T-helper 2 cell treated with Interferon-gamma antibody and Interleukin-4, amounts not matched to agents 5 μg/mL and 100 μg/mL, for 36 hours (primary cell): Measurements from ENCODE around the gene MTUS2.
A peak's percentile ranks its signal among the peaks of the same experiment; 100 is the strongest.

Source experiments
- DNase-seq: peaks from one replicate; pipeline ENCODE4 v3.0.0; 2021; ENCODE audit warnings: low spot score
- H3K27ac Mint-ChIP-seq: one replicate; pipeline ENCODE4 v1.8.0; 2021; ENCODE audit warnings: mild to moderate bottlenecking, mixed read lengths
- H3K27me3 Mint-ChIP-seq: one replicate; pipeline ENCODE4 v1.8.0; 2021; ENCODE audit warnings: low read depth, mixed read lengths
- H3K36me3 Mint-ChIP-seq: one replicate; pipeline ENCODE4 v1.8.0; 2021; ENCODE audit warnings: low read depth, mixed read lengths
- H3K4me1 Mint-ChIP-seq: one replicate; pipeline ENCODE4 v1.8.0; 2021; ENCODE audit warnings: low read depth, mixed read lengths
- H3K4me3 Mint-ChIP-seq: one replicate; pipeline ENCODE4 v1.8.0; 2022; ENCODE audit warnings: mild to moderate bottlenecking, moderate library complexity, mixed read lengths
- H3K9me3 Mint-ChIP-seq: one replicate; pipeline ENCODE4 v1.8.0; 2021; ENCODE audit warnings: mixed read lengths

The MTUS2 gene

GRCh38 chr13:29101905-29102304, 281.8 kb downstream of the MTUS2 start:
- DNase-seq, result no peak
- H3K27me3 Mint-ChIP-seq, result no peaks in the 10 kb centered on the region
- no peaks in the 10 kb centered on the region for H3K36me3 Mint-ChIP-seq
- no peak overlapping the region for H3K27ac Mint-ChIP-seq
- H3K4me3 Mint-ChIP-seq, result no peak overlapping the region
- no peaks in the 10 kb centered on the region for H3K9me3 Mint-ChIP-seq
- H3K4me1 Mint-ChIP-seq, result no peaks in the 10 kb centered on the region

DNA sequence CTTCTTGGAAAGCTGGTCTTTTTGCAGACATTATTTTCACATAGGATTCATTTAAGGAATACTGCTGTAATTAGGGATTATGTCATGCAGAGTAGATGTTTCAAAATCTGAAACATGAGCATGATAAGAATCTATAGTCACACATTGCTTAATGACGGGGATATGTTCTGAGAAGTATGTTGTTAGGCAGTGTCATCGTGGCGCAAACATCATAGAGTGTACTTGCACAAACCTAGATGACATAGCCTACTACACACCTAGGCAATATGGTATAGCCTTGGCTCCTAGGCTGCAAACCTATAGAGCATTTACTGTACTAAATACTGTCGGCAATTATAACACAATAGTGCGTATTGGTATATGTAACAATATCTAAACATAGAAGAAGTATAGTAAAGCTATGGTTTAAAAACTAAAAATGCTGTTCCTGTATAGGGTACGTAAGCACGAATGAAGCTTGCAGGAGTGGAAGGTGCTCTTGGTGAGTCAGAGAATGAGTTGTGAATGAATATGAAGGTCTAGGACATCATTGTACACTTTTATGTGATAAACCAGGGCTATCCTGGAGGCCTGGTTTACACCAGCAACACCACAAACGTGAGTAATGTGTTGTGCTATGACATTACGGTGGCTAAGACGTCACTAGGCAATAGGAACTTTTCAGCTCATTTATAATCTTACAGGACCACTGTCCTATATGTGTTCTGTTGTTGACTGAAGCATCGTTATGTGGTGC, 283.1 kb downstream of the MTUS2 start:
- Mint-ChIP-seq H3K4me3 (no peak overlapping the region), H3K27me3 (no peaks in the 10 kb centered on the region), H3K9me3 (no peaks in the 10 kb centered on the region), H3K4me1 (no peaks in the 10 kb centered on the region), H3K36me3 (no peaks in the 10 kb centered on the region), H3K27ac (no peak overlapping the region)
- no peak for DNase-seq

DNA sequence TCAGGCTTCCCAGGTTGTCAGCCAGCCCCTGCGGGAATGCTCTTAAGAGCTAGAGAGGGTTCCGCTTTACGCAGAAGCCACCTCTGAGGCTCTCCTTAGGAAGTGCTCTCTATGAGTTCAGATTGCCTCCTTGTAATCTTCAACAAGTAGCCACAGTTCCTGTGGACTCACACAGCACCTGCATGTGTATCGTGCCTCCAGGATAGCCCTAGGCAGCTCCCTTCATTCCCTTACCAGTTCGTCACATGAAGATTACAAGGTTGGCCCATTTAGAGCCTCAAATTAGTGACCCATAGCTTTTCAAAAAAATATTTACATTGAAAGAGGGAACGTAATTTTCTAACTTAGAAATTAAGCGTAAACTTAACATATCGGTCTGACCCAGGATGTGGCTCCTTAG, 284.3 kb downstream of the MTUS2 start:
- H3K36me3 Mint-ChIP-seq, result no peaks in the 10 kb centered on the region
- H3K4me1 Mint-ChIP-seq, result no peaks in the 10 kb centered on the region
- no peaks in the 10 kb centered on the region for H3K9me3 Mint-ChIP-seq
- no peak overlapping the region for H3K27ac Mint-ChIP-seq
- H3K27me3 Mint-ChIP-seq, result no peaks in the 10 kb centered on the region
- DNase-seq, result no peak
- no peak overlapping the region for H3K4me3 Mint-ChIP-seq

- H3K4me3 Mint-ChIP-seq, result no peak overlapping the region
- DNase-seq, result no peak
- H3K4me1 Mint-ChIP-seq, result no peaks in the 10 kb centered on the region
- H3K9me3 Mint-ChIP-seq, result no peaks in the 10 kb centered on the region
- H3K27me3 Mint-ChIP-seq, result no peaks in the 10 kb centered on the region
- H3K27ac Mint-ChIP-seq, result no peak overlapping the region
- H3K36me3 Mint-ChIP-seq, result no peaks in the 10 kb centered on the region
These were observed 285.6 kb downstream of the MTUS2 start for GRCh38 chr13:29105779-29106178.

- DNase-seq, result no peak
- H3K36me3 Mint-ChIP-seq, result no peaks in the 10 kb centered on the region
- H3K9me3 Mint-ChIP-seq, result no peaks in the 10 kb centered on the region
- H3K4me3 Mint-ChIP-seq, result no peak overlapping the region
- H3K27ac Mint-ChIP-seq, result no peak overlapping the region
- H3K27me3 Mint-ChIP-seq, result no peaks in the 10 kb centered on the region
- H3K4me1 Mint-ChIP-seq, result no peaks in the 10 kb centered on the region
These were observed 286.5 kb downstream of the MTUS2 start for GRCh38 chr13:29106651-29107050.

- H3K27me3 Mint-ChIP-seq, result no peaks in the 10 kb centered on the region
- H3K4me1 Mint-ChIP-seq, result no peaks in the 10 kb centered on the region
- no peaks in the 10 kb centered on the region for H3K36me3 Mint-ChIP-seq
- no peaks in the 10 kb centered on the region for H3K9me3 Mint-ChIP-seq
- no peak for DNase-seq
- H3K27ac Mint-ChIP-seq, result no peak overlapping the region
- no peak overlapping the region for H3K4me3 Mint-ChIP-seq
These were observed 288.1 kb downstream of the MTUS2 start for GRCh38 chr13:29108068-29108786.

- no peaks in the 10 kb centered on the region for H3K36me3 Mint-ChIP-seq
- no peaks in the 10 kb centered on the region for H3K4me1 Mint-ChIP-seq
- H3K4me3 Mint-ChIP-seq, result no peak overlapping the region
- DNase-seq, result no peak
- H3K27me3 Mint-ChIP-seq, result no peaks in the 10 kb centered on the region
- H3K9me3 Mint-ChIP-seq, result no peaks in the 10 kb centered on the region
- no peak overlapping the region for H3K27ac Mint-ChIP-seq
These were observed 289.8 kb downstream of the MTUS2 start for GRCh38 chr13:29109987-29110386.

DNA sequence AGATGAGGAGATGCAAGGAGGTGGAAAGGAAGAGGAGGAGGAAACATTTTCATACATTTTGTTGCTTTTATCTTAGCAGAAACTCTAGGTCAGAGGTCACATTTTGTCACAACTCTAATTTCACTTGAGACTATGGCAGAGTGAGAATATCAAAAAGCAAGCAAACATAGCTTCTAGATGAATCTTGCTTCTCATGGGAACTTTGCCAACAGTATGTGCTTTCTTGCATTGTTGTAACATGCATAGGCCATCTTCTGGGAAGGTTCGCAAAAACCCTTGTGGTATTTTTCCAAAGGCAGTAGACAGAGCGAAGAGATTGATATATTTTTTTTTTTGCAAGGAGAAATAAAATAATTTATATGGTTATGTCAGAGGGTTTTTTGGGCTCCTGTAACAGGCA, 291.3 kb downstream of the MTUS2 start:
- Mint-ChIP-seq H3K9me3 (no peaks in the 10 kb centered on the region), H3K27ac (no peak overlapping the region), H3K36me3 (no peaks in the 10 kb centered on the region), H3K27me3 (no peaks in the 10 kb centered on the region), H3K4me1 (no peaks in the 10 kb centered on the region), H3K4me3 (no peak overlapping the region)
- no peak for DNase-seq

DNA sequence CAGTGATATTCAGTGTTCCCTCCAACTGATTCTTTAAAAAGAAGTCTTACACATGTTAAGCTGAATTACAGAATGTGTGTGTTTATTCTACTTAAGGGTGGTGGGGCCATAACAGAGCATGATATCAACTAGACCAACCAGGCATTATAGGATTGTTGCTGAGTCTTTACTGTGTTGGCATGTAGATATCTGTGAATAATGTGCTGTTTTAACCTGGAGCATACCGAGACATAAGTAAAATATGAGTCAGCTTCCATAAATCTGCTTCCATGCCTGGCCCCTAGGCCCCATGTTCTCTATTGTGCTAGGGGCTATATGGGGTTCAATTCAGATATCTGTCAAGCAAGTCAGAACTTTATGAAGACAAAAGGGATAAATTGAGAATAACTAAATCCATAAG, 295.7 kb downstream of the MTUS2 start:
- Mint-ChIP-seq H3K27ac (no peak overlapping the region), H3K27me3 (no peaks in the 10 kb centered on the region), H3K9me3 (no peaks in the 10 kb centered on the region), H3K4me1 (no peaks in the 10 kb centered on the region), H3K36me3 (no peaks in the 10 kb centered on the region), H3K4me3 (no peak overlapping the region)
- no peak for DNase-seq

DNA sequence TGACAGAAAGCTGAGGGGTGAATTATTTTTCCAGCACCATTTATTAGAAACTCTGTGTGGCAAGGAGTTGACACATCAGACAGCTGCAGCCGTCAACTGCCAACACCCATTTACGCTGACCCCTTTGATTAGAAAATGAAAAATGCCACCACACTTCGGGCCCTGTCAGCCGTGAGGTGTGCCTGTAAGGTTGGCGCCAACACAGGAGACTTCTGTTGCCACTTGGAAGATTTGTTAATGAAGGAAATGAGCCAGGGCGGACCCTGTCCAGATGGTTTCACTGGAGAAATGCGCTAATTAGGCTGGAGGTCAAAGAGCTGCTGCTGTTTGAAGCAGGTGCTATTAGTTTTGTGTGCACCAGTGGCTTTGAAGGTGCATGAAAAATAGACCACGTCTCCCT, 297.5 kb downstream of the MTUS2 start:
- H3K27ac Mint-ChIP-seq, result no peak overlapping the region

DNA sequence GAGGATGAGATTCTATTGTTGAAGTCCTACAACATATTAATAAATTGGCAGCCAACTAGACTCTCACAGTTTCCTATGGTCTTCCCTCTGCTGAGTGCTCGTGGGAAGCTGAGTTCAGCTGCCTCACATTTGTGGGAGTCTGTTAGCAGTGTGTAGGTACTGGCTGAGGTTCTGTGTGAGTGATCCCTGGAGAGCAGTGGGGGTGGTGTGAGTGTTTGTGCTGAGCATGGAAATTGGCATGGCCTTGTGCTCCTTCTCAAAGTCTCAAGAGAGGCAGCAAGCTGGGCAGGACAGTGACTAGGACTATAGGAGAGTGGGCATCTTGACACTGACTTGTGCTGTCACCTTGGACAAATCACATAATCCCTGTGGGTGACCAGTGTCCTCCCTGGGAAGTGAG, 298.3 kb downstream of the MTUS2 start:
- no peak overlapping the region for H3K4me3 Mint-ChIP-seq
- no peak overlapping the region for H3K27ac Mint-ChIP-seq
- no peaks in the 10 kb centered on the region for H3K4me1 Mint-ChIP-seq
- no peaks in the 10 kb centered on the region for H3K27me3 Mint-ChIP-seq
- DNase-seq, result no peak
- no peaks in the 10 kb centered on the region for H3K36me3 Mint-ChIP-seq
- no peaks in the 10 kb centered on the region for H3K9me3 Mint-ChIP-seq

More for the DNA sequence above, 297.5 kb downstream of the MTUS2 start:
- Mint-ChIP-seq H3K36me3 (no peaks in the 10 kb centered on the region), H3K27me3 (no peaks in the 10 kb centered on the region), H3K4me3 (no peak overlapping the region), H3K9me3 (no peaks in the 10 kb centered on the region), H3K4me1 (no peaks in the 10 kb centered on the region)
- no peak for DNase-seq

DNA sequence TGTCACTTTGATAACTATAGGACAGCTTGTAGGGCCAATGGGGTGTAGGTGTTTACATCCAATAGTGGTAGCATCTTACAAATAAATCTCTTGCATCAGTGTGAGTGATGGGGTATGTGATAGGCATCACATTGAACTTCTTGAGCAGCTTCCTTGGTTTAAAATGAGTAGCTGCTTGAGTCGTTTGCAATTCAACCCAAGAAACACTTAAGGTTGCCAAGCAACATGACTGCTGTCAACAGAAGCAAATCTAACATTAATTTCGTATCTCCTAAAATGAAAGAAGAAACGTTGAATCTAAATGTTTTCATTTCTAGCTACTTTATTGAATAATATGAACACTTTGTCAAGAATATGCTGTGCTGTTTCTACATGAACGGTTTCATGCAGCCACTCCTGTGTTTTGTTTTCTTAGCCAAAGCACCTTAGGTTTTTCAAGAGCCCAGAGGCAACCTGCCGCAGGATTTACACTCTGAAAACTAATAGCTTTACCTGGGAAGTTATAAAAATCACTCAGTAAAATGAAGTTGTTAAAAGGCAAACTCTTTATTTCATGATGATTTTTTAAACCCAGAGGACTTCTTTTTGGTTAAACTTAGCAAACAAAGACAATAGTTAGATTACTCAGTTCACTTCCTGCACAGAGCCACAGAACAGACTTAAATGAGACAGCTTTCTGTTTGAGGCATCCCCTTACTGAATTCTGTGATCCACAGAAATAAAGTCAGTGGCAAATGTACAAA, 305.2 kb downstream of the MTUS2 start:
- Mint-ChIP-seq H3K4me1 (peaks cover 8% of the 10 kb centered on the region), H3K9me3 (no peaks in the 10 kb centered on the region), H3K27me3 (no peaks in the 10 kb centered on the region), H3K4me3 (peak overlapping the region; percentile 14), H3K27ac (peak overlapping the region; percentile 80), H3K36me3 (no peaks in the 10 kb centered on the region)
- DNase-seq, result no peak

GRCh38 chr13:29125934-29126424, 305.8 kb downstream of the MTUS2 start:
- no peaks in the 10 kb centered on the region for H3K36me3 Mint-ChIP-seq
- H3K27me3 Mint-ChIP-seq, result no peaks in the 10 kb centered on the region
- H3K4me1 Mint-ChIP-seq, result peaks cover 8% of the 10 kb centered on the region
- H3K9me3 Mint-ChIP-seq, result no peaks in the 10 kb centered on the region
- peak overlapping the region; percentile 21 for H3K4me3 Mint-ChIP-seq
- DNase-seq, result no peak
- peak overlapping the region; percentile 80 for H3K27ac Mint-ChIP-seq

DNA sequence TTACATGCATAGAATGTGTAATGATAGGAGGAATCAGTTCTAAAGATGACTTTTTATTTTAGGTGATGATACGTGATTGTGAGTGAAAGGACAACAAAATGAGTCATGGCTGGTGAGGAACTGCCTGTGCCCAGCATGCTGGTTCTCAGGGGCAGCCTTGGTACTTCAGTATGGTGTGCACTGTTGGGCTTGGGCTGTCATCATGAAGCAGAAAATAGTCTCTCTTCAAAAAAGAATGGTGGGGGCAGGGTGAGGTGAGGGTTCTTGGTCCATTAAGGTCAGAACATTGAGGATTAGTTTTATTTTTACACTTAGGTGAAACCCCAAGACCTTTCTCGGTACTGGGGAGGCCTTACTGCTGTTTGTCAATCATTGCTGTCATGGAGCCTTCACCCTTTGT, 309.5 kb downstream of the MTUS2 start:
- Mint-ChIP-seq H3K27me3 (no peaks in the 10 kb centered on the region), H3K36me3 (no peaks in the 10 kb centered on the region), H3K27ac (no peak overlapping the region), H3K4me1 (peaks cover 7% of the 10 kb centered on the region), H3K4me3 (no peak overlapping the region), H3K9me3 (no peaks in the 10 kb centered on the region)
- no peak for DNase-seq
